ENCODE results near the gene CCL18. TPM values are rescaled to one million over a fixed set of nuclear protein-coding genes. Genes with fewer than 3 reads are reported as not detected.
"Not testable (repeated sequence)": the region's sequence is repeated elsewhere in the genome, so short reads cannot be mapped to it uniquely, and the experiment has no call there.

The CCL18 gene
- total RNA-seq, 1 experiment from 2014 or later: not detected

DNA sequence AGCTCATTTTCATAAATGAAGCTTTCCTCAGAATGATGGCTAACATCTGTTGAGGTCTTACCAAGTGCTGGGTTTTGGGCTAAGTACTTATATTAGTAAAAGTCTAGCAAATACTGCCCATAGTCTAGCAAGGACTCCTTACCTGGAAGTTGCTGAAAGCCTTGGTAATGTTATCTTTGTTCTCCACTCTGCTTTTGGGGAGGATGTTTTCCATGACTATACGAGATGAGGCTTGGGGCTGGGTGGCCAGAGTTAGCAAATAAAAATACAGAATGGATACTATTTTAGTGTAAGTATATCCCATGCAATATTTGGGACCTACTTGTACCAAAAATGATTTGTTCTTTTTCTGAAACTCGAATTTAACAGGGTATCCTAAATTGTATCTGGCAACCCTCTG, 7.7 kb downstream of the CCL18 start:
- no peak for DNase-seq (ENCODE audit: low read depth)

DNA sequence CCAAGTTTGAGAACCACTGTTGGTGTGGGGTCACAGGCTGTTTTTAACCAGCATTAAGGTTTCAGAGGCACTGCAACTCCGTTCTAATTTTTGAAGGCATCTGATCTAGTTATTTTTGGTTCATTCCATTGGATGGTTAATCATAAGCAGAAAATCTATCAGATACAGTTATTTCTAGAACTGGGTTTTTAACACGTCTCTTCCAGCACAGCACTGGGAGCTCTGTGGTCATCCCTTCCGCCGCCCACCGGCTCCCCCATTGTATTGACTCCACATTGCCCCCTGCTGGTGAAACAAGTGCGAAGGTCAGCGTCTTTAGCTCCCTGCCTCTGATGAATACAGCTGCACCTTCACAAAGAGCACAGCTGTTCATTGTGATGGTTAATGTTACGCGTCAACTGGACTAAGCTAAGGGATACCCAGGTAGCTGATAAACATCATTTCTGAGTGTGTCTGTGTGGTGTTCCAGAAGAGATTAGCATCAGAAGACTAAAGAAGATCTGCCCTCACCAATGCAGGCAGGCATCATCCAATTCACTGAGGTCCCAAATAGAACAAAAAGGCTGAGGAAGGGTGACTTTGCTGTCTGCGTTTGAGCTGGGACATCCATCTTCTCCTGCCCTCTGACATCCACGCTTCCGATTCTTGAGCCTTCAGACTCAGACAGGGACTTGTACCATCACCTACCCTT, 8.5 kb downstream of the CCL18 start:
- peak; percentile 9 for DNase-seq (ENCODE audit: low read depth)

DNA sequence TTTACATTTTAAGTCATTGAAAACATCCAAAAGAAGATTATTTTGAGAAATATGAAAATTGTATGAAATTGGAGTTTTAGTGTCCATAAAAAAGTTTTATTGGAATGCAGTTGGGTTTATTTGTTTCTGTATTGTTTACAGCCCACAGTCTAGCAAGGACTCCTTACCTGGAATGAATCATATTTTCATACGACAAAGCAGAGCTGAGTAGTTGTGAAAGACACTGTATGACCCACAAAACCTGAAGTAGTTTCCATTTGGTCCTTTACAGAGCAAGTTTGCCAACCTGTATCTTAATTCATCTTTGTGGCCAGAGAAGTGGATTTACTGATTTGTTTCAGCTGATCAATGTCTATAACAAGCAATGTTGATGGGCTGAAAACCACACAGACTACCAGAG, 10.3 kb downstream of the CCL18 start:
- no peak for DNase-seq (ENCODE audit: low read depth)

DNA sequence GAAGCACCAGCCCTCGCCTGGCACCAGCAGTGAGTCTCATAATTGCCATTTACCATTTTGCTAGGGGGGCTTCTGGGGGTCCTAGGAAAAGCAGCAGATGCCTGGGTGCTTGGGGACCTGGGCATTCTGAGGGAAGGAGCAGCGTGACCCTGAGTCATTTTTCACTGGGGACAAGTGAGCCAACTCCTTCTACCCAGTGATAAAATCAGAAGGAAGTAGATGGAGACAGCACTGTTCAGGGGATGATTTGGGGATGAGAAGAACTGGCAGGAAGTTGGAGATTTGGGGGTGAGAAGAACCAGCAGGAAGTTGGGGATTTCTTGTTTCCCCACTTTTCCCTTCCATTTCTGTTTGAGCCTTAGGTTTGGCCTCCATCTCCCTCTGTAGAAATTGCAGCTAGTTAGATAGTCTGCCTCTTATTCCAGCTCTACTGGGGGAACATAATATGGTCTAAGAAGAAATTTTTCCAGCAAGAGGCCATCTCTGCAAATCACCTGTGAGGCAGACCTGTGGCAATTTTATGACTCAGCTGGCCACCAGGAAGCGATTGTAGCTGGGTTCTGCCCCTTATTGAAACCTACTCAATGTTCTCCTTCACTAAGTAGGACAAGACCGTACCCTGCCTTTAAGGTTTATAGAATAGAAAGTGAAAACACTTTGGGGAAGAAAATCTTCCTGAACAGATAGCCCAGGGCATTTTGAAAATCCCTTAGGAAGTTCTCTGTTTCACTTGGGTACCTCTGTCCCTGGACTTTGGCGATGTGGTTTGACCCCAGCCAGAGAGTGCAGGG, 17.8 kb downstream of the CCL18 start:
- not testable (repeated sequence) for DNase-seq (ENCODE audit: low read depth)

DNA sequence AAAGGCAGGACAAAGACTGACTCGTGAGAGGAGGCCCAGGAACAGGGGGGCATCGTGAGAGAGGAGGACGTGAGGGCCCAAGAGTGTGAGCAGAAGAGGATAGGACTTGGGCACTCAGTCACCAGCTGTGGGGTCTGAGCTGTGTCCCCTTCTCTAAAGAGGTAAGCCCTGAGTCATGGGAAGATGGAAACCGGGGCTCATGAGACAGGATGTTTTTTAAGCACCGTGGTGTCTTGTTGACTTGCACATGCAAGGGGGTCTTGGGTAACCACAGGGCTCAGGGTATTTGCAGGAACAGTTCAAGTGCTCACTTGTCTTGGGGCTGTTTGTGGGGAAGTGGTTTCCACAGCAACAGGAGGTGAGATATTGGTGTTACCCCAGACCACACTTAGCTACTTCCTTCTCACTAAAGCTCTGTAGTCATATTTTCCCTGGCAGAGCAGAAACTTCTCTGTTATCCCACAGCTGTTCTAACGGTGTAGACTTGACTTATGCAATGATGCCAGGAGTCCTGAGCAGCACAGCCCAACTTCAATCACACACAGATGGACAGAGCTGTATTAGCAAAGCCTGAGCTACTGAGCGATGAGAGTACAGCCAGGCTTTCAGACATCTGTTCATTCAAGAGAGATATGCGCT, 18.5 kb downstream of the CCL18 start:
- peak; percentile 1 for DNase-seq (ENCODE audit: low read depth)

GRCh38 chr17:36083691-36084090, 19.6 kb downstream of the CCL18 start:
- not testable (repeated sequence) for DNase-seq (ENCODE audit: low read depth)

DNA sequence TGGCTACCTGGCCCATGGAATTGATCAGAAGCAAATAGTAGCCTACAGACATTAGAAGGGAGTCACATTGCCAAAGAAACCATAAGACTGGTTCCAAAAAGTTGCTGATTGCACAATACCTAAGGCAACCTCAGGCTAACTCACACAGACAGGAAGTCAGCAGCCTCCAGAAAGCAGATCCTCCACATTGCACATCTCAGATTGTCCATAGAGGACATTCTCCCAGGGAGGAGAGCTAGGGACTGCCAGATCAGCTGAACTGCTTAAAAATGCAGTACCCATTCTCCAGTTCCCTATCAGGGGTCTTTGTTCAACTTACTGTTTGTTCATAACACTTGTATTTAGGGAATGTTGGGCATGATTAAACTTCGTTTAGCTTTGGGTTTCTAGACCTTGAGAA, 21.7 kb downstream of the CCL18 start:
- DNase-seq (ENCODE audit: low read depth): no peak

DNA sequence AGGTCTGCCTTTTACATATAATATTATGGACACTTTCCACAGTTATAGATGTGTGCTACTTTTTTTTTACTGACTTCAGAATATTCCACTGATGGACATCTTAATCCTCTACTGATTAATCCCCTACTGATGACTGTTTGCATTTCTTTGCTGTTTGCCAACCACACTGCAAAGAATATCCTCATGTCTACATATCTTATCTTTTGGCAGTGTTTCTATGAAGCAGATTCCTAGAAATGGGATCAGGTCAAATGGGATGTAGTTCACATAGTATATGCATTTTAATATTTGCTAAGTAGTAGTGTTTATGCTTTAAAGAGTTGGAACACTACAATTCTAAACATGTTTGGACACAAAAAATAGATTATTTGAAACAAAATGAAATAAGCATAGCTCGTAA, 22.7 kb downstream of the CCL18 start:
- no peak for DNase-seq (ENCODE audit: low read depth)

- not testable (repeated sequence) for DNase-seq (ENCODE audit: low read depth)
These were observed 23.4 kb downstream of the CCL18 start for GRCh38 chr17:36087471-36087870.

- DNase-seq (ENCODE audit: low read depth): not testable (repeated sequence)
These were observed 24.0 kb downstream of the CCL18 start for GRCh38 chr17:36087897-36088572.

GRCh38 chr17:36088670-36089338, 24.7 kb downstream of the CCL18 start:
- DNase-seq (ENCODE audit: low read depth): no peak

DNA sequence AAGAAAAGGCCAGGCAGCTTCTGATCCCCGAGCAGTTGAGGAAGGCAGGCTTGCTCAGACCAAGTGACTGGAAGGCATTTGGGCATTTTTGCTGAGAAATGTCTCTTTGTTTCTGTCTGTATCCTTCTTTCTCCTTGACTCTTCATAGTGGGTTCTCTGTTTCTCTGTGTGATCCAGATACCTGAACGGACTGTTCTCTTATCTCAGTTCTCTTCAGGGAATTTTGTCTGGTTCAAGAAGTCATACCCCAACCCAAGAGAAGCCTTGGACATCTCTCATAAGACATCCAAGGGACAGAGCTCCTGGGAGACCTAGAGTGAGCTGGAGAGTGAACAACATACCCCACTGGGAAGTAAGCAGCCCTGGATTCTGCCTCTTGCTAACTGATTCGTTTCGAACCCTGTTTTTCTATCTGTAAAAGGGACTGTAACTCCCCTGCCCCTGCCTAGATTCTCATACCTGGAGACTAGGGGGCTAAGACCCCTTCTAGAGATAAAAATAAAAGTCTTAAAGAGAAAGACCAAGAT, 25.3 kb downstream of the CCL18 start:
- DNase-seq (ENCODE audit: low read depth): no peak

- DNase-seq (ENCODE audit: low read depth): peak; percentile 25
These were observed 26.1 kb downstream of the CCL18 start, which contains the start of gene CCL3 for GRCh38 chr17:36089888-36090836. TSS of gene CCL3 (minus strand) at chr17:36090143. CDS start at chr17:36090058, 85 bp downstream.

GRCh38 chr17:36092230-36092629, 28.2 kb downstream of the CCL18 start:
- no peak for DNase-seq (ENCODE audit: low read depth)

- not testable (repeated sequence) for DNase-seq (ENCODE audit: low read depth)
These were observed 28.6 kb downstream of the CCL18 start for GRCh38 chr17:36092715-36093114.

- no peak for DNase-seq (ENCODE audit: low read depth)
These were observed 30.2 kb downstream of the CCL18 start for GRCh38 chr17:36094232-36094631.

DNA sequence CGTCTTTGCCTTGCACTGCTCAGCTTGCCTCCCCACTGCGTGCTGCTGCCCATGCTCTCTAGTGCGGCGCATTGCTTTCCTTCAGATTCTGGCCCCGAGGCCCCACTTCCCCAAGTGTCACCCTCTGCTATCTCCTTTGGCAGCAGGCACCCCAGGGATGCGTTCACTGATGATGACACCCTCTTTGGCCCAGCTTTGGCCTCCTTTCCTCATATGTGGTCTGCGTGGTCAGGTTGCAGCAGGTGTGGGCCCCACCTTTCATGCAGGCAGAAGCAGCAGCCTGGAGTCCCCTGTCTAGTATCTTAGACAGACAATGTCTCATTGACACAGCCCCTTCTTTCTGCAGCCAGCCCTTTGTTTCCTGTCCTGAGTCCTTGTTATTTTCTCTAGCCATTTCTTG, 30.7 kb downstream of the CCL18 start:
- DNase-seq (ENCODE audit: low read depth): no peak

- peak; percentile 9 for DNase-seq (ENCODE audit: low read depth)
These were observed 31.9 kb downstream of the CCL18 start for GRCh38 chr17:36095992-36096391.

DNA sequence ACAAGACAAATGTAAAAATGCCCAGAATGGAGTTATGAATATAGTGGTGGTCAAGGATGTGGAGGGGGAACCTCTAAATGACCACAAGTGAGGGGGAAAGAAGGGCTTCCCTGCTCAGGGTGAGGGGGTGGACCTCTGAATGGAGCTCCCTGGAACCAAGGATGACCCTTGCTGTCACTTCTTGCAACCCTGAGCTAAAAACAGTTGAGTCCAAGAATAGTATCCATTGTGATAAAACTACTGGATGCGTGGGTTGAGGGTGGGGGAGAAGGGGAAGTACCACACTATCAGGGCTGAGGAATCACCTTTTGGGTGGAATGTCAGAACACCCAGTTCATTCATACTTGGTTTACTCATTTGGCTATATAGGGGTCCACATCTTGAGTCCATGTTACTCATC, 34.9 kb downstream of the CCL18 start:
- not testable (repeated sequence) for DNase-seq (ENCODE audit: low read depth)

DNA sequence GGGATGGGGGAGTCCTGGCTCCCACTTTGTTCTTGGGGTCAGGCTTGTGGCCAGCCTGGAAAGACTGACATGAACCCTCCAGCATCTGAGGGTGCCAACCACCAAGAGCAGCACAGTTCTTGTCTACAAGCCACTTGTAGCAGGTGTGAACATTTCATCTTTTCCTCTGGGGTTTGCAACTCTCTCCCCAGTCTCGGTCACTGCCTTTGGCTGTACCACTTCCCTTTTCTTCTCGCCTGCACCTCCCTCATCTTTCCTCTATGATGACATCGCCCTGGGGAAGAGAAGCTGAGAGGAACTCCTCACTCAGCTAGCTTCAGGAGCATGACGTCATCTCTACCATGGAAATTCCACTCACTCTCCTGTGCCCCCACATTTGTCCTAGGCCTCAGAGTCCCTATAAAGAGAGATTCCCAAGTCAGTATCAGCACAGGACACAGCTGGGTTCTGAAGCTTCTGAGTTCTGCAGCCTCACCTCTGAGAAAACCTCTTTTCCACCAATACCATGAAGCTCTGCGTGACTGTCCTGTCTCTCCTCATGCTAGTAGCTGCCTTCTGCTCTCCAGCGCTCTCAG, 39.4 kb downstream of the CCL18 start, which contains the start of gene CCL4:
Gene CCL4, plus strand, starts transcription at position 427 of the 575 bp plus-strand sequence. Its CDS starts 79 bp downstream, at position 506.
- DNase-seq (ENCODE audit: low read depth): not testable (repeated sequence)

All from M059J (cell line).